Limb (tissue), 2 donors: ENCODE results near the gene IVNS1ABP.
"Not testable (repeated sequence)": the region's sequence is repeated elsewhere in the genome, so short reads cannot be mapped to it uniquely, and the experiment has no call there.

Experiments
- DNase-seq, 2 donors: peaks; one replicate each; pipeline ENCODE4 v3.0.0-alpha.2; 2016; ENCODE audit errors: extremely low spot score in 2 of 2

The IVNS1ABP gene

DNA sequence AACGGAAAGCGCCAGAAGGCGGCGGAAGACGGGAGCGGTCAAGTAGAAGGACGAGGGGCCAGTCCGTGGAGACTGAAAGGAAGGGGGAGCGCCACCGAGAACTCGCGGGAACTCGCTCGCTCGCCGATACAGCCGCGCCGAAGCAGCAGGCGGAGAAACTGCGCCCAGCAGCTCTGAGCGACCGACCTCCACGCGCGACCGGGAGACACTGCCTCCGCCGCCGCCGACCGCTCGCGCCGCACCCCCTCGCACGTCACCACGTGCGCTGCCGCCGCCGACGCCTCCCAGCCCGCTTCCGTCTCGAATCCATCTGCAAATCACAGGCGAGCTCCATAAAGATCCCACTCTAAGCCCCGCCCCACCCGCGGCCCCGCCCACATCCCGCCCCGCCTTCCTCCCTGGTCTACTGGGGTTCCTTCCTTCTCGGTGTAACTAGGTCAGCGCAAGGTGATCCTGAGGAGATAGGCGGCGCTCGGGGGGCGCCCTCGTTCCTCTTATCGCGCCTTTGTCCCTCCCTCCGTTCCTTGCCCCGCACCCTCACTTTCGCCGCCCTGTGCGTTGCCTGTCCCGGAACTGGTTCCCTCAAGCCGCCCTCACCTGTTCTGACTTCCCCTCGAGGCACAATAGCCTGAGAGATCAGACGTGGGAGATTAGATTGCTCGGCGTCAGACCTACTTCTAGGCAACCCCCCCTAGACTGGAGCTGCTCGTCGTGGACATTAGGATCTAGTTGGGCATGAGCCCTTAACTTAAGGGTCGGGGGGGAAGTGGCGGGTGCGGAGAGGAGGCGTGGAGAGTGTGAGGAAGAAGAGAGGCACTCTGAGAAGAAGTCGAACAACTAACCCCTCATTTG, at the start of gene IVNS1ABP:
TSS of gene IVNS1ABP (minus strand) at position 210 of the 852 bp plus-strand sequence. CDS start 7,750 bp downstream, outside the sequence.
- DNase-seq: peak; percentile 94 to 99

- no peak for DNase-seq
Observed at GRCh38 chr1:185365951-185366350, 48.9 kb upstream of the IVNS1ABP start.

- DNase-seq: not testable (repeated sequence)
Observed at GRCh38 chr1:185364528-185364927, 47.5 kb upstream of the IVNS1ABP start.

DNA sequence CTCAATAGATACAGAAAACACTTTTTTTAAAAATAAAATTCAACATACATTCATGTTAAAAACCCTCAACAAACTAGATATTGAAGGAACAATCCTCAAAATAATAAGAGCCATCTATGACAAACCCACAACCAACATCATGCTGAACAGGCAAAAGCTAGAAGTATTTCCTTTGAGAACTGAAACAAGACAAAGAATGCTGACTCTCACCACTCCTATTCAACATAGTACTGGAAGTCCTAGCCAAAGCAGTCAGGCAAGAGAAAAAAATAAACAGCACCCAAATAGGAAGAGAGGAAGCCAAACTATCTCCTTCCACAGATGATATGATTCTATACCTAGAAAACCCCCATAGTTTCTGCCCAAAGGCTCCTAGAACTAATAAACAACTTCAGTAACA, 46.2 kb upstream of the IVNS1ABP start:
- no peak for DNase-seq

DNA sequence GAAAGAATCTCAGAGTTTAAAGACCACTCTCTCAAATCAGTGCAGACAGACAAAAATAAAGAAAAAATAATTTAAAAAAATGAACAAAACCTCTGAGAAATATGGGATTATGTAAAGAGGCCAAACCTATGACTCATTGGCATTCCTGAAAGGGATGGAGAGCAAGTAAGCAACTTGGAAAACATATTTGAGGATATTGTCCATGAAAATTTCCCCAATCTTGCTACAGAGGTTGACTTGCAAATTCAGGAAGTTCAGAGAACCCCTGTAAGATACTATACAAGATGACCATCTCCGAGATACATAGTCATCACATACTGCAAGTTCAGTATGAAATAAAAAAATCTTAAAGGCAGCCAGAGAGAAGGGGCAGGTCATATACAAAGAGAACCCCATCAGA, 43.7 kb upstream of the IVNS1ABP start:
- no peak for DNase-seq

DNA sequence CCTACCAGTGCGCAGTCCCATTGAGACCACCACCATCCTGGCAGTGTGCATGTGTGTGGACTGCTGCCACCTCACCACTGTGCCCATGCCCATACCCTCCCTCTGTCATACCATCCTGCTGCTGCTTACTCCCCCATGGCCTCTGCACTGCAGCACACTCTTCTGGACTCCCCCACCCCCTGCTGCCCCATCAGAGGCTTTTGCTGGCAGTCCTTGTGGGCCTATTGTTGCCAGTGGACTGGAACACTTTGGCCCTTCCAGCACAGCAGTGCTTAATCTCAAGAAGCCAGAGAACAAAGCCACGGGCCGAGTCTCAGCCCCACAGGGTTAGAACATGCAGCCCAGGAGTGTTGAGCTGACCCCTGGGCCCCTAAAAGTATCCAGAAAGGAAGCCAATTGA, 41.9 kb upstream of the IVNS1ABP start:
- no peak for DNase-seq

GRCh38 chr1:185355947-185356346, 38.9 kb upstream of the IVNS1ABP start:
- no peak for DNase-seq

- DNase-seq: no peak
Observed at GRCh38 chr1:185353124-185353523, 36.1 kb upstream of the IVNS1ABP start.

DNA sequence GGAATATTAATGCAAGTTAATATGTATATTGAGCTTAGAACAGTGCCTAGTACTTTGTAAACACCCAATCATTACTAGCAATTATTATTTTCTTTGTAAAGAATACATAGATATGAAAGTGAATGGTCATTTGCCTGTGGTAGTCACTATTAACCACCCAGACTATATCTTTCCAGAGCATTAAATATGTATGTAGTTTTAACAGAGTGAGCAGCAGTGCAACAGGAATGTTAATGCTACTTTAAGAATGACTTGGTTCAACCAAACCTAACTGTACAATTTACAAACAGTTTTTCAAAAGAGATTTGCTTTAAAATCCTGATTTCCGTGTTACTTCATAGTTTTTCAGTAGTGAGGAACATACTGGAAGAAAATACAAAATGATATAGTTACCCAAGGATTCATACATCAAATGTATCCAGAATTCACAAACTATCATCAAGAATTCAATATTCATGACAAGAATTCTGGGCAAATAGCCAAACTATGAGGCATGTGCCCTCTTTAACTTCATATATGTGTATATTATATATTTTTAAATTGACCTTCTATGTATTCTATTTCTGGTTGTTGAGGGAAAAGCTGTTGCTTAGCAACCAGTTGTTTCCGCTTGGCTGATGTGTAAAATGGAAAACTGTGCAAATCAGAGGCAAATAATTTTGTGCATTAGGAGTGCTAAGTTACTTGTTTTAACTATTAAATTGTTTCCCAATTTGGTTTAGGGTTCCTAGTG, 34.9 kb upstream of the IVNS1ABP start:
- DNase-seq: peak in 1 of 2 donors; percentile 88

DNA sequence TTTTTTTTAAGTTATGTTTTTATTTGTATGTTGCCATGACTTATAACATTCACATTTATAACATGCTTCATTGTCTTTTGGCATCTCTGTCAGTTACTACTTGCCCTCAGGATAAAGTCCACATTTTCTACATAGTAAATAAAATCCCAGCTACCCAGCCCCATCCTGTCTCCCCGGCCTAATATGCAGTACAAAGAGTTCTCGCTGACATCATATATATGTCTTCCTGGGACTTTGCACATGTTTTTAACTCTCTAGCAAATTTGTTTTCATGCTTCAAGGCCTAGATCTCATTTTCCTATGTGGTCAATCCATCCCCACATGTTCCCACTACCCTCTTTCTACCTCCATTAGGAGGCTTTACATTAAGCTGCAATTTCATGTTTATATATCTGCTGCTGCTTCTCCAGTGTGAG, 33.0 kb upstream of the IVNS1ABP start:
- no peak for DNase-seq

GRCh38 chr1:185349556-185349955, 32.5 kb upstream of the IVNS1ABP start:
- DNase-seq: no peak

- DNase-seq: no peak
Observed at GRCh38 chr1:185348985-185349384, 31.9 kb upstream of the IVNS1ABP start.

DNA sequence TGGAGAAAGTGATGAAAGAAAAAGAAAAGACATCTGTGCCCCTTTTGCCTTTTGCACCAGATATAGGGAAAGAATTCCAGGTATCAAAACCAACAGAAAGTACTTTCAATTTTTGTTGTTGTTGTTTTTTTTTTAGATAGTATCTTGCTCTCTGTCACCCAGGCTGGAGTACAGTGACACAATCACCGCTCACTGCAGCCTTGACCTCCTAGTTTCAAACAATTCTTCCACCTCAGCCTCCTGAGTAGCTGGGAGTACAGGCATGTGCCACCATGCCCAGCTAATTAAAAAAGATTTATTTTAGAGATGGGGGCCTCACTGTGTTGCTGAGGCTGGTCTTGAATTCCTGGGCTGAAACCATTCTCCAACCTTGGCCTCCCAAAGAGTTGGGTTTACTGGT, 31.3 kb upstream of the IVNS1ABP start:
- no peak for DNase-seq

- no peak for DNase-seq
Observed at GRCh38 chr1:185345913-185346720, 29.1 kb upstream of the IVNS1ABP start.

- no peak for DNase-seq
Observed at GRCh38 chr1:185343306-185343705, 26.3 kb upstream of the IVNS1ABP start.

DNA sequence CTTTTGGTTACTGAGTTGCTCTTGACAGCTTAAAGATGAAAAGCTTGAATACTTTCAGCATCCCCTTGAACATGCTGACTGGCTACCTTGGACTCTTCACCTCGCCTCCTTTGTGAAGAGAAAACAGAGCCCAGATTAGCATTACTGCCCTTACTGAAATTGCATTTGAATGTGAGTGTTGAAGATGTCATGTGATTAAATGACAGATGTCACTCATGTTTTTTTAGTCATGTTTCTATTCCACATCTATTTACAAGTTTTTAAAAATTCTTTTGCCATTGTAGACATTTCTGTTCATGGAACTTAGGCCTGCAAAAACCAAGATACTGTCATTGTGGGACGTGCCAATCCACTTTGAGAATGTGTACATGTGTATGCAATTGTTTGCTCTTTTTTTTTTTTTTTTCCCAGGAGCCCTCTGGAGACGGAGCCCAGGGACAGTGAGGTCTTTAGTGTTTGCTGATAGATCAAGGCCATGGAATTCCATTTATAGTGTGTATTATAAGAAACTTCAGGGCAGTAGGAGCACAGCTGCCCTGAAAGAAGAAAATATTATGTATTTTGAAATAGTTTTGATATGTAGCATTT, 25.7 kb upstream of the IVNS1ABP start:
- DNase-seq: no peak

GRCh38 chr1:185342017-185342416, 25.0 kb upstream of the IVNS1ABP start:
- no peak for DNase-seq

DNA sequence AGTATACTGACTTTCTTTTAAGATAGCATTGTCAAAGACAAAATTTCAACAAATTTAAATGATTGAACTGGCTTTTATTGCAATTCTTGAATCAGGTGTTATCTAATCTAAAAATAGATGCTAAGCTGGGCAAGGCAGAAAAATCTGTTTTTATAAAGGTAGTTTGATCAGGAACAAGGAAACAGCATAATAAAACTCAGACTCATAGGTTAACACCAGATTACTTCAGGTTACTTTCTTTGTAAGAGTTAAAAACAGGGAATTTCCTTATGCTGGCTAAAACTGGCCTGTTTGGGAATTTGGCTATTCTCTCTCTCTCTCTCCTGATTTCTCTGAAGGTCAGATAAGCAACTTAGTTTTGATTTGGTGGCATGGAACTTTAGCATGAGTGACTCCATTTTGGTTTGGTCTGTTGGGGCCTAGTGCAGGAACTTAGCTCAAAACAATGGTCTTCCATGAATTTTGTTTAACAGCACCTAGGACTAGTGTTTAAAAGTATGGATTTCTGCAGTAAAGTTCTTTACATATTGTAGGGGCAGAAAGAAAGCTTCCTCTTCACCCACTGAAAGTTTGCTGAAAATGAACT, 24.2 kb upstream of the IVNS1ABP start:
- no peak for DNase-seq

GRCh38 chr1:185338719-185339622, 21.9 kb upstream of the IVNS1ABP start:
- DNase-seq: no peak

- DNase-seq: no peak
Observed at GRCh38 chr1:185337246-185337645, 20.2 kb upstream of the IVNS1ABP start.
